Naive thymus-derived CD4-positive, alpha-beta T cell (primary cell): ENCODE data around the gene ZNF134. TPM values are rescaled to one million over a fixed set of nuclear protein-coding genes. Genes with fewer than 3 reads are reported as not detected.

Experiments
- polyA plus RNA-seq, 2 donors: library from polyadenylated mRNA; unstranded; fragments of 300-500 nt; fragmentation: Illumina TruSeq; gene quantifications; one replicate each; pipeline ENCODE4 v1.2.3, GENCODE V29; 2021
- total RNA-seq, 6 experiments: library from RNA in 5 of 6; stranded (reverse) in 5 of 6; gene quantifications; 1 replicate in 5 of 6; 2 replicates in 1 of 6; pipeline ENCODE4 v1.2.3 and lab custom pipeline; 2021 to 2026

The ZNF134 gene
- total and polyA plus RNA-seq, 7 experiments from 2014 or later: 8.0 to 33.9 (median 16.7) TPM

Other genes with a start within 250 kb of the ZNF134 start
- gene ZNF548, start 224.4 kb upstream of the ZNF134 start, total RNA-seq: 100 to 1,000 TPM in 2 of 5 experiments, 10 to 100 TPM in 3; 26.4 to 115 (median 66.9) TPM
- gene ZNF548, start 224.4 kb upstream of the ZNF134 start, polyA plus RNA-seq: 10 to 100 TPM; 16.2 to 22.0 TPM
- gene ZNF17, start 203.1 kb upstream of the ZNF134 start, total RNA-seq: 10 to 100 TPM in 3 of 5 experiments, 1 to 10 TPM in 2; 9.3 to 27.8 (median 17.2) TPM
- gene ZNF17, start 203.1 kb upstream of the ZNF134 start, polyA plus RNA-seq: 10 to 100 TPM in 1 of 2 donors, 1 to 10 TPM in 1; 6.9 to 11.1 TPM
- 10 to 100 TPM in 4 of 5 experiments, 1 to 10 TPM in 1; 8.9 to 17.9 (median 13.2) TPM for gene ZNF749, start 178.9 kb upstream of the ZNF134 start, total RNA-seq
- gene ZNF749, start 178.9 kb upstream of the ZNF134 start, polyA plus RNA-seq: 10 to 100 TPM; 11.5 to 14.4 TPM
- gene VN1R1, start 157.1 kb upstream of the ZNF134 start, total RNA-seq: under 1 TPM; 0.15 to 0.78 (median 0.37) TPM
- under 1 TPM; 0.13 to 0.17 TPM for gene VN1R1, start 157.1 kb upstream of the ZNF134 start, polyA plus RNA-seq
- gene ZNF772, start 136.7 kb upstream of the ZNF134 start, total RNA-seq: 10 to 100 TPM in 2 of 5 experiments, 1 to 10 TPM in 3; 1.5 to 20.5 (median 4.3) TPM
- gene ZNF772, start 136.7 kb upstream of the ZNF134 start, polyA plus RNA-seq: 1 to 10 TPM; 5.2 to 5.4 TPM
- 10 to 100 TPM in 3 of 5 experiments, 1 to 10 TPM in 2; 7.1 to 27.6 (median 12.2) TPM for gene ZNF419, start 126.5 kb upstream of the ZNF134 start, total RNA-seq
- gene ZNF419, start 126.5 kb upstream of the ZNF134 start, polyA plus RNA-seq: 10 to 100 TPM in 1 of 2 donors, 1 to 10 TPM in 1; 7.0 to 11.7 TPM
- gene ZNF773, start 114.3 kb upstream of the ZNF134 start, total RNA-seq: 10 to 100 TPM in 3 of 5 experiments, 1 to 10 TPM in 2; 5.8 to 32.7 (median 14.4) TPM
- gene ZNF773, start 114.3 kb upstream of the ZNF134 start, polyA plus RNA-seq: 10 to 100 TPM in 1 of 2 donors, 1 to 10 TPM in 1; 9.7 to 18.9 TPM
- 10 to 100 TPM in 3 of 5 experiments, 1 to 10 TPM in 2; 6.9 to 24.8 (median 11.3) TPM for gene ZNF549, start 86.9 kb upstream of the ZNF134 start, total RNA-seq
- 10 to 100 TPM in 1 of 2 donors, 1 to 10 TPM in 1; 6.1 to 11.4 TPM for gene ZNF549, start 86.9 kb upstream of the ZNF134 start, polyA plus RNA-seq
- gene ZNF550, start 54.4 kb upstream of the ZNF134 start, total RNA-seq: 10 to 100 TPM; 12.9 to 56.2 (median 23.5) TPM
- gene ZNF550, start 54.4 kb upstream of the ZNF134 start, polyA plus RNA-seq: 10 to 100 TPM in 1 of 2 donors, 1 to 10 TPM in 1; 8.6 to 17.7 TPM
- gene ZNF416, start 35.3 kb upstream of the ZNF134 start, total RNA-seq: 10 to 100 TPM in 2 of 5 experiments, 1 to 10 TPM in 3; 4.4 to 13.8 (median 5.7) TPM
- gene ZNF416, start 35.3 kb upstream of the ZNF134 start, polyA plus RNA-seq: 10 to 100 TPM in 1 of 2 donors, 1 to 10 TPM in 1; 4.9 to 10.4 TPM
- gene ZIK1, start 30.1 kb upstream of the ZNF134 start, total RNA-seq: 10 to 100 TPM in 2 of 5 experiments, 1 to 10 TPM in 3; 4.8 to 14.1 (median 7.0) TPM
- 10 to 100 TPM in 1 of 2 donors, 1 to 10 TPM in 1; 8.7 to 13.7 TPM for gene ZIK1, start 30.1 kb upstream of the ZNF134 start, polyA plus RNA-seq
- 10 to 100 TPM in 1 of 5 experiments, 1 to 10 TPM in 4; 2.0 to 10.9 (median 6.2) TPM for gene ZNF530, start 14.4 kb upstream of the ZNF134 start, total RNA-seq
- gene ZNF530, start 14.4 kb upstream of the ZNF134 start, polyA plus RNA-seq: 1 to 10 TPM; 7.1 to 9.3 TPM
- gene ZNF211, start 18.9 kb downstream of the ZNF134 start, total RNA-seq: 10 to 100 TPM; 18.0 to 56.7 (median 33.7) TPM
- 10 to 100 TPM; 15.1 to 27.9 TPM for gene ZNF211, start 18.9 kb downstream of the ZNF134 start, polyA plus RNA-seq
- not detected for gene ZSCAN4, start 54.7 kb downstream of the ZNF134 start, total RNA-seq
- not detected for gene ZSCAN4, start 54.7 kb downstream of the ZNF134 start, polyA plus RNA-seq
- 10 to 100 TPM in 4 of 5 experiments, 1 to 10 TPM in 1; 9.4 to 22.5 (median 20.5) TPM for gene ZNF551, start 67.7 kb downstream of the ZNF134 start, total RNA-seq
- 10 to 100 TPM; 11.4 to 12.2 TPM for gene ZNF551, start 67.7 kb downstream of the ZNF134 start, polyA plus RNA-seq
- 10 to 100 TPM in 1 of 5 experiments, 1 to 10 TPM in 4; 2.4 to 18.5 (median 6.9) TPM for gene ZNF154, start 95.0 kb downstream of the ZNF134 start, total RNA-seq
- gene ZNF154, start 95.0 kb downstream of the ZNF134 start, polyA plus RNA-seq: 1 to 10 TPM in 1 of 2 donors, under 1 TPM in 1; 0.78 to 3.4 TPM
- gene ZNF671, start 113.4 kb downstream of the ZNF134 start, total RNA-seq: 10 to 100 TPM; 11.0 to 37.6 (median 14.6) TPM
- gene ZNF671, start 113.4 kb downstream of the ZNF134 start, polyA plus RNA-seq: 10 to 100 TPM; 26.3 to 36.3 TPM
- gene ZNF776, start 132.6 kb downstream of the ZNF134 start, total RNA-seq: 10 to 100 TPM; 18.9 to 52.3 (median 21.8) TPM
- 10 to 100 TPM in 1 of 2 donors, 1 to 10 TPM in 1; 6.5 to 11.1 TPM for gene ZNF776, start 132.6 kb downstream of the ZNF134 start, polyA plus RNA-seq
- 10 to 100 TPM; 16.4 to 47.5 (median 42.6) TPM for gene ZNF586, start 155.4 kb downstream of the ZNF134 start, total RNA-seq
- 10 to 100 TPM; 25.5 to 31.8 TPM for gene ZNF586, start 155.4 kb downstream of the ZNF134 start, polyA plus RNA-seq
- gene ZNF552, start 200.7 kb downstream of the ZNF134 start, total RNA-seq: 10 to 100 TPM; 10.6 to 21.9 (median 16.3) TPM
- gene ZNF552, start 200.7 kb downstream of the ZNF134 start, polyA plus RNA-seq: 10 to 100 TPM; 10.9 to 16.5 TPM
- 10 to 100 TPM; 18.9 to 32.3 (median 24.0) TPM for gene ZNF587B, start 216.1 kb downstream of the ZNF134 start, total RNA-seq
- gene ZNF587B, start 216.1 kb downstream of the ZNF134 start, polyA plus RNA-seq: 1 to 10 TPM; 1.7 to 2.9 TPM
- gene ZNF587, start 235.6 kb downstream of the ZNF134 start, total RNA-seq: 10 to 100 TPM; 46.9 to 65.1 (median 48.8) TPM
- 1 to 10 TPM; 4.2 to 6.4 TPM for gene ZNF587, start 235.6 kb downstream of the ZNF134 start, polyA plus RNA-seq